HepG2 (cell line): ENCODE data around the gene AKAP6.

ENCODE experiments used
- ARNTL ChIP-seq: sonication (generic); formaldehyde crosslinking; IDR thresholded peaks from 2 replicates; pipeline ENCODE4 v1.4.0; 2020; ENCODE audit warnings: mild to moderate bottlenecking, missing genetic modification reagents
- BCLAF1 ChIP-seq: fragments of 450-650 bp; IDR thresholded peaks from 2 replicates; pipeline ENCODE4 v1.6.1; 2017; ENCODE audit warnings: mild to moderate bottlenecking
- CHD2 ChIP-seq: IDR thresholded peaks from 2 replicates; pipeline ENCODE4 v1.6.1; 2011; ENCODE audit warnings: low read depth, low read length, improper control_type of control experiment
- CTCF ChIP-seq: sonication (generic); formaldehyde crosslinking; IDR thresholded peaks from 2 replicates; pipeline ENCODE4 v1.5.0; 2020; ENCODE audit warnings: mild to moderate bottlenecking, missing genetic modification reagents, moderate library complexity
- EZH2 ChIP-seq: conservative IDR thresholded peaks from 2 replicates; pipeline ENCODE4 v1.6.1; 2012; ENCODE audit warnings: mild to moderate bottlenecking, low read depth, low read length, moderate library complexity
- HNF4G ChIP-seq, 2 experiments: sonication (generic) in 1 of 2; formaldehyde crosslinking in 1 of 2; IDR thresholded peaks; 2 replicates each; pipeline versions ENCODE4 v1.4.0 to v1.6.1; 2011 to 2020; ENCODE audit warnings: borderline replicate concordance in 2 of 2, low read depth in 2 of 2, mild to moderate bottlenecking in 2 of 2, low read length in 1 of 2, missing genetic modification reagents in 1 of 2, moderate library complexity in 1 of 2
- SIX4 ChIP-seq: sonication (generic); formaldehyde crosslinking; IDR thresholded peaks from 2 replicates; pipeline ENCODE4 v1.4.0; 2020; ENCODE audit warnings: missing genetic modification reagents
- SP1 ChIP-seq, 2 experiments: fragments of 450-650 bp in 1 of 2; sonication (generic) in 1 of 2; formaldehyde crosslinking in 1 of 2; IDR thresholded peaks; 2 replicates each; pipeline versions ENCODE4 v1.4.0 to v1.6.1; 2016 to 2020; ENCODE audit warnings: missing genetic modification reagents in 1 of 2
- STAG1 ChIP-seq: sonication (generic); formaldehyde crosslinking; IDR thresholded peaks from 2 replicates; pipeline ENCODE4 v1.4.0; 2020; ENCODE audit warnings: missing genetic modification reagents
- ZFP91 ChIP-seq: sonication (generic); formaldehyde crosslinking; IDR thresholded peaks from 2 replicates; pipeline ENCODE4 v1.9.0; 2022; ENCODE audit warnings: missing genetic modification reagents, mild to moderate bottlenecking, borderline replicate concordance
- ZNF225 ChIP-seq: sonication (generic); formaldehyde crosslinking; IDR thresholded peaks from 2 replicates; pipeline ENCODE4 v1.4.0; 2020; ENCODE audit warnings: mild to moderate bottlenecking, missing genetic modification reagents
- ZNF274 ChIP-seq: sonication (generic); formaldehyde crosslinking; IDR thresholded peaks from 2 replicates; pipeline ENCODE4 v1.5.1; 2020; ENCODE audit warnings: mild to moderate bottlenecking, missing genetic modification reagents
- ZNF607 ChIP-seq: sonication (generic); formaldehyde crosslinking; IDR thresholded peaks from 2 replicates; pipeline ENCODE4 v1.5.1; 2020; ENCODE audit warnings: missing genetic modification reagents, mild to moderate bottlenecking, borderline replicate concordance
- ZNF773 ChIP-seq: sonication (generic); formaldehyde crosslinking; IDR thresholded peaks from 2 replicates; pipeline ENCODE4 v1.4.0; 2020; ENCODE audit warnings: missing genetic modification reagents, borderline replicate concordance

- TF ChIP-seq CHD2 = no peak
- TF ChIP-seq ZFP91 (CRISPR knock-in tag) = no peak
- TF ChIP-seq ARNTL (CRISPR knock-in tag) = no peak
- no peak for TF ChIP-seq HNF4G (IDR thresholded peaks at IDR 0.05; ENCODE audit: borderline replicate concordance, low read depth, low read length)
- TF ChIP-seq HNF4G (CRISPR knock-in tag; IDR thresholded peaks at IDR 0.05; ENCODE audit: borderline replicate concordance, low read depth) = no peak
- TF ChIP-seq CTCF (CRISPR knock-in tag) = no peak
- no peak for TF ChIP-seq ZNF225
- no peak for TF ChIP-seq BCLAF1
- TF ChIP-seq STAG1 (CRISPR knock-in tag) = no peak
- TF ChIP-seq ZNF607 (CRISPR knock-in tag) = no peak
- no peak for TF ChIP-seq SIX4 (CRISPR knock-in tag)
- TF ChIP-seq ZNF274 (CRISPR knock-in tag) = no peak
- TF ChIP-seq EZH2 = no peak
- TF ChIP-seq SP1 (IDR thresholded peaks at IDR 0.05) = no peak
- no peak for TF ChIP-seq SP1 (CRISPR knock-in tag; IDR thresholded peaks at IDR 0.05)
- TF ChIP-seq ZNF773 (CRISPR knock-in tag) = no peak
Observed at GRCh38 chr14:32734261-32734660, 405.2 kb downstream of the AKAP6 start.
